ENCODE data around the gene BANF2. TPM values are rescaled to one million over a fixed set of nuclear protein-coding genes. Genes with fewer than 3 reads are reported as not detected.

BANF2 gene
- total RNA-seq, 1 experiment from 2014 or later = not detected

- Histone ChIP-seq H2BK15ac (ENCODE audit: low read depth, low read length) (no peak overlapping the region), H3K56ac (ENCODE audit: insufficient read length, low read depth, low read length) (no peak overlapping the region), H3K4me2 (ENCODE audit: insufficient read depth, insufficient read length, low read length) (no peak overlapping the region), H3K79me1 (ENCODE audit: insufficient read depth, low read depth, low read length, poor library complexity, severe bottlenecking) (no peaks in the 10 kb centered on the region), H4K91ac (ENCODE audit: insufficient read length, low read depth, low read length) (no peak overlapping the region), H2BK12ac (ENCODE audit: insufficient read length, low read depth, low read length) (no peak overlapping the region), H3K79me2 (ENCODE audit: insufficient read depth, low read length) (no peaks in the 10 kb centered on the region), H2AK5ac (ENCODE audit: insufficient read length, low read length) (no peak overlapping the region), H4K8ac (replicated peaks; ENCODE audit: insufficient read length, low read depth, low read length) (no peak overlapping the region), H3K14ac (ENCODE audit: insufficient read depth, low read length) (no peak overlapping the region), H2BK20ac (ENCODE audit: low read depth, low read length, poor library complexity, severe bottlenecking) (no peak overlapping the region), H4K5ac (ENCODE audit: insufficient read length, low read depth, low read length) (no peak overlapping the region), H3K27ac (ENCODE audit: insufficient read length, low read depth, low read length) (no peak overlapping the region), H2BK5ac (ENCODE audit: insufficient read length, low read length) (no peak overlapping the region), H3K9me3 (ENCODE audit: control insufficient read depth, low read depth, low read length) (no peaks in the 10 kb centered on the region), H3K27me3 (ENCODE audit: insufficient read depth, low read length) (no peaks in the 10 kb centered on the region), H3K23ac (ENCODE audit: insufficient read length, low read depth, low read length) (no peak overlapping the region), H3K4ac (ENCODE audit: low read depth, low read length) (no peak overlapping the region), H2AFZ (ENCODE audit: low read length) (no peak overlapping the region), H3K18ac (ENCODE audit: insufficient read length, low read depth, low read length) (no peak overlapping the region), H3K23me2 (ENCODE audit: insufficient read length, low read depth, low read length, poor library complexity, severe bottlenecking) (no peaks in the 10 kb centered on the region), H3K9ac (ENCODE audit: extremely low read depth, insufficient read length, low read length) (no peak overlapping the region), H3K4me1 (ENCODE audit: insufficient read depth, low read length) (no peaks in the 10 kb centered on the region), H3T11ph (ENCODE audit: low read length) (no peak overlapping the region), H4K20me1 (ENCODE audit: control insufficient read depth, insufficient read depth, insufficient read length) (no peaks in the 10 kb centered on the region), H2BK120ac (ENCODE audit: low read depth, low read length, poor library complexity, severe bottlenecking) (no peak overlapping the region)
- peaks cover 7% of the 10 kb centered on the region in 2 experiments for H3K4me1 Mint-ChIP-seq
- no peak for DNase-seq
- no peak for TF ChIP-seq CTCF (conservative IDR thresholded peaks at IDR 0.05)
- peaks cover 7 to 16% of the 10 kb centered on the region in 2 experiments; a peak in 4 of 5 replicates for H3K9me3 Mint-ChIP-seq
- no CpG with 5 or more reads among the region's 6 CpGs for WGBS (ENCODE audit: extremely low coverage, insufficient read length, low lambda C conversion rate)
- H3K4me3 Mint-ChIP-seq = no peak overlapping the region
- H3K27me3 Mint-ChIP-seq (ENCODE audit: low read depth) = no peaks in the 10 kb centered on the region
- peaks cover 4 to 14% (median 4%) of the 10 kb centered on the region in 3 experiments; a peak in 5 of 7 replicates for H3K36me3 Mint-ChIP-seq (ENCODE audit: insufficient read depth in 1 of 3, low read depth in 3 of 3)
- no peak overlapping the region for H3K27ac Mint-ChIP-seq
Measured at GRCh38 chr20:17783671-17784070, 83.9 kb downstream of the BANF2 start.
